HepG2 (cell line): ENCODE results near the gene PRICKLE2. TPM values are rescaled to one million over a fixed set of nuclear protein-coding genes. Genes with fewer than 3 reads are reported as not detected.

Experiments used
- ATAC-seq: fragments of 200-7000 bp; cut with Tn5 transposase; 3 replicates; pipeline ENCODE4 v1.9.1; 2020; ENCODE audit warnings: mild to moderate bottlenecking, moderate library complexity
- BruUV-seq: library from RNA; stranded (reverse); fragments of 400-500 nt; replicated peaks from 2 replicates; lab custom pipeline; 2021; lab: Mats Ljungman, UMichigan
- CTCF ChIA-PET: fragments of 300-600 bp; formaldehyde crosslinking; extraction: SDS; loops from one replicate; lab custom pipeline; 2021; ENCODE audit warnings: low total read pairs, inconsistent platforms, low intra/inter-chr PET ratio; lab: Yijun Ruan, JAX
- POLR2A ChIA-PET: fragments of 350-600 bp; sonication (Branson Sonifier 250); formaldehyde crosslinking; loops from one replicate; lab custom pipeline; 2020; ENCODE audit warnings: antibody characterized with exemption, inconsistent platforms; lab: Yijun Ruan, JAX
- DNase-seq: peaks from one replicate; pipeline ENCODE4 v3.0.0-alpha.2; 2015; ENCODE audit warnings: low spot score
- FAIRE-seq: peaks from 3 replicates; lab custom pipeline; 2011; peaks lifted over from hg19 to GRCh38; lab: Jason Lieb, UNC
- H2AFZ ChIP-seq: one replicate; pipeline ENCODE4 v1.6.1; 2011; ENCODE audit warnings: low read length, inconsistent platforms
- H3K27ac ChIP-seq: fragments of 300-600 bp; 3 replicates; pipeline ENCODE4 v1.8.0; 2011; ENCODE audit warnings: mixed run types, mild to moderate bottlenecking, mixed read lengths, low read length, inconsistent platforms; ENCODE audit not compliant: insufficient read depth; ENCODE audit errors: extremely low read length
- H3K27me3 ChIP-seq, 2 experiments: fragments of 200-600 bp in 1 of 2; 2 replicates in 1 of 2; 3 replicates in 1 of 2; pipeline versions ENCODE4 v1.6.0 to v1.8.0; 2011; ENCODE audit warnings: low read length in 2 of 2, mild to moderate bottlenecking in 2 of 2, moderate library complexity in 2 of 2, inconsistent platforms in 1 of 2; ENCODE audit not compliant: insufficient read depth in 2 of 2, control insufficient read depth in 1 of 2
- H3K36me3 ChIP-seq, 2 experiments: fragments of 200-600 bp in 1 of 2; replicated peaks in 1 of 2; 2 replicates in 1 of 2; 3 replicates in 1 of 2; pipeline versions ENCODE4 v1.5.1 to v1.8.0; 2011; ENCODE audit warnings: low read length in 2 of 2, inconsistent platforms in 1 of 2; ENCODE audit not compliant: insufficient read depth in 2 of 2, control insufficient read depth in 1 of 2
- H3K4me1 ChIP-seq: 2 replicates; pipeline ENCODE4 v1.5.1; 2012; ENCODE audit warnings: low read length, inconsistent platforms; ENCODE audit not compliant: insufficient read depth
- H3K4me2 ChIP-seq: 2 replicates; pipeline ENCODE4 v1.6.0; 2011; ENCODE audit warnings: low read depth, low read length, inconsistent platforms
- H3K4me3 ChIP-seq, 3 experiments: fragments of 200-600 bp in 1 of 3; sonication (generic), shearing (Covaris generic) in 1 of 3; replicated peaks in 1 of 3; 2 replicates each; pipeline ENCODE4 v1.5.1; 2011 to 2016; ENCODE audit warnings: low read length in 3 of 3, inconsistent platforms in 2 of 3, low read depth in 2 of 3, mild to moderate bottlenecking in 2 of 3, control low read depth in 1 of 3, mixed read lengths in 1 of 3; ENCODE audit not compliant: insufficient read depth in 1 of 3
- H3K79me2 ChIP-seq: one replicate; pipeline ENCODE4 v1.6.1; 2011; ENCODE audit warnings: low read length, inconsistent platforms; ENCODE audit not compliant: insufficient read depth
- H3K9ac ChIP-seq: 2 replicates; pipeline ENCODE4 v1.6.0; 2011; ENCODE audit warnings: mild to moderate bottlenecking, low read depth, low read length, inconsistent platforms; ENCODE audit not compliant: insufficient read depth
- H3K9me3 ChIP-seq: 2 replicates; pipeline ENCODE4 v1.5.1; 2012; ENCODE audit warnings: mild to moderate bottlenecking, low read length
- H4K20me1 ChIP-seq: 2 replicates; pipeline ENCODE4 v1.6.0; 2011; ENCODE audit warnings: inconsistent platforms, mild to moderate bottlenecking, low read length, moderate library complexity; ENCODE audit not compliant: insufficient read depth
- CEBPZ ChIP-seq: IDR thresholded peaks from 2 replicates; pipeline ENCODE4 v1.6.1; 2012; ENCODE audit warnings: low read length, improper control_type of control experiment
- HNRNPL ChIP-seq: fragments of 200-400 bp; formaldehyde crosslinking; IDR thresholded peaks from 2 replicates; pipeline ENCODE4 v1.6.1; 2017; ENCODE audit warnings: mild to moderate bottlenecking, low read depth, low read length
- MAFF ChIP-seq: IDR thresholded peaks from 2 replicates; pipeline ENCODE4 v1.6.1; 2011; ENCODE audit warnings: low read depth, low read length, improper control_type of control experiment
- NFATC3 ChIP-seq: sonication (generic); formaldehyde crosslinking; IDR thresholded peaks from 2 replicates; pipeline ENCODE4 v1.5.1; 2020; ENCODE audit warnings: mild to moderate bottlenecking, missing genetic modification reagents
- NFYC ChIP-seq: IDR thresholded peaks from 2 replicates; pipeline ENCODE4 v1.6.1; 2016; ENCODE audit warnings: missing genetic modification reagents, missing compliant biosample characterization
- RFXAP ChIP-seq: sonication (generic); formaldehyde crosslinking; IDR thresholded peaks from 2 replicates; pipeline ENCODE4 v1.4.0; 2020; ENCODE audit warnings: missing genetic modification reagents, borderline replicate concordance
- SRSF9 ChIP-seq: fragments of 200-400 bp; formaldehyde crosslinking; IDR thresholded peaks from 2 replicates; pipeline ENCODE4 v1.6.1; 2018; ENCODE audit warnings: borderline replicate concordance, mild to moderate bottlenecking, low read depth, low read length; ENCODE audit not compliant: insufficient read depth, poor library complexity, severe bottlenecking
- TCF7 ChIP-seq: sonication (generic); IDR thresholded peaks from 2 replicates; pipeline ENCODE4 v1.6.1; 2016; ENCODE audit warnings: antibody characterized with exemption, low read depth
- THAP11 ChIP-seq: IDR thresholded peaks from 2 replicates; pipeline ENCODE4 v1.6.1; 2016; ENCODE audit warnings: missing biosample characterization, missing genetic modification reagents
- ZBTB1 ChIP-seq: sonication (generic); formaldehyde crosslinking; IDR thresholded peaks from 2 replicates; pipeline ENCODE4 v1.4.0; 2020; ENCODE audit warnings: missing genetic modification reagents, borderline replicate concordance
- ZFP62 ChIP-seq: sonication (generic); formaldehyde crosslinking; IDR thresholded peaks from 2 replicates; pipeline ENCODE4 v1.4.0; 2020; ENCODE audit warnings: missing genetic modification reagents
- ZNF136 ChIP-seq: sonication (generic); formaldehyde crosslinking; IDR thresholded peaks from 2 replicates; pipeline ENCODE4 v1.8.1; 2022; ENCODE audit warnings: low read depth, mild to moderate bottlenecking, moderate library complexity, missing genetic modification reagents
- ZNF24 ChIP-seq: fragments of 450-650 bp; IDR thresholded peaks from 2 replicates; pipeline ENCODE4 v1.6.1; 2017; ENCODE audit warnings: antibody characterized with exemption, mild to moderate bottlenecking
- ZNF3 ChIP-seq: IDR thresholded peaks from 2 replicates; pipeline ENCODE4 v1.7.0; 2017; ENCODE audit warnings: inconsistent platforms
- WGBS: methylation state at CpG from one replicate; pipeline ENCODE4 v1.1.6; 2017; ENCODE audit warnings: low lambda C conversion rate; 5-methylcytosine and 5-hydroxymethylcytosine counted together
- in situ Hi-C: cut with HindIII; loops from 2 replicates; pipeline ENCODE4 v1.10.0; 2017; ENCODE audit warnings: low pct_unique_long_range_greater_than_20kb; ENCODE audit not compliant: extremely low pct_ligation_motif_present
- intact Hi-C: fragments of 100-400 bp; cut with micrococcal nuclease; formaldehyde crosslinking; loops from one replicate; pipeline ENCODE4 v1.10.0; 2022; ENCODE audit not compliant: unreplicated experiment
- polyA plus RNA-seq, 8 experiments: library from polyadenylated mRNA; depleted of rRNA in 3 of 8; stranded (reverse) in 7 of 8; unstranded in 1 of 8; fragments of >200 nt; fragmentation: Illumina TruSeq in 4 of 8; extraction: Trizol in 4 of 8; gene quantifications; 2 replicates each; pipeline versions ENCODE4 v1.2.1 to v1.2.3, GENCODE V29; 2011 to 2016; ENCODE audit warnings: low read depth in 4 of 8, missing spikeins in 1 of 8, mixed read lengths in 1 of 8; ENCODE audit not compliant: insufficient read depth in 1 of 8
- total RNA-seq, 5 experiments: library from RNA; depleted of rRNA; stranded (reverse); fragments of >200 nt; fragmentation: Illumina TruSeq; extraction: Trizol; gene quantifications; 2 replicates each; pipeline ENCODE4 v1.2.3, GENCODE V29; 2016; ENCODE audit warnings: low read depth in 1 of 5

PRICKLE2 gene
- total and polyA plus RNA-seq, 2 of the 13 experiments (the other 11 are each of a cell fraction or from before 2014, with no cell fraction given), result 0.01 to 0.07 TPM

DNA sequence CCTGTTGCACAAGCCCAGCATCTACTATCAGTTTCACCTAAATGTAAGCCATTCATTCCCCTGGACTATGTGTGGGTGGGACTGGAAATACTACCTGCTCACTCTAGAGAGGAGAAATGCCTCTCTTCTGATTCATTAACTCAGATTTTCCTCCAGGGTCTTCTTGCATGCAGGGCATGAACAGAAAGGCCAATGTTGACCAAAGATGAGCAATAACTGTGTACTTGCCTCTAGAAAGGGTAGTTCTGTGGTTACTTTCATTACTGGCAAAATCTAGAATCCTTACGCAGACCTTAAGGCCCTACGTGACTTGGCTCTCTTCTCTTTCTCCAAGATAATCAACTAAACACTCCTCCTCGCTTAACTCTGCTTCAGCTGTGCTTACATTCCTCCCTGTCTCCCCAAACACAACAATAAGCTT is 120.6 kb downstream of the PRICKLE2 start (continued):
- TF ChIP-seq SRSF9 (no peak), ZBTB1 (CRISPR knock-in tag) (no peak), ZFP62 (CRISPR knock-in tag) (no peak), TCF7 (no peak), MAFF (no peak), CEBPZ (no peak), ZNF136 (no peak)

DNA sequence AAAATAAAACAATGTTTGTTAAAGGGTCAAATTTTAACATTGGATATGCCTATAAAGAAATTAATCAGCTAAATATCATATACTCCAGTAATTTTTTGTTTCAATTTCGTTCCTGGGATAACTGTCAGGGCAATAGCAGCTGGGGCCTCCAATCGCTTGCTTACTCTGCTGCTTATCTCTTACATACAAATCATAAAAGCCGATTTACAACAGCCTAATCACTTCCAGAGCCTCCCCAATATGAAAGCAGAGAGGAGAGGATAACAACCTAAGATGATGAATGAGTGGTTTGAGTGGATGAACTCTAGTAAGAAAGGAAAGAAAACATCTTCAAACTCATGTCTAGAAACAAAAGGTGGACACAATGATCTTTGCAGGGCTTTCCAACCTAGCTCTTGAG is 121.3 kb downstream of the PRICKLE2 start:
- H3K9ac ChIP-seq, result no peak overlapping the region
- in situ Hi-C loops, result no loop called here
- no peak overlapping the region for H3K27ac ChIP-seq
- H3K9me3 ChIP-seq, result no peaks in the 10 kb centered on the region
- CTCF ChIA-PET, result no interaction called here
- H2AFZ ChIP-seq, result no peak overlapping the region
- H3K4me2 ChIP-seq, result no peak overlapping the region
- POLR2A ChIA-PET, result no interaction called here
- no peak for TF ChIP-seq THAP11 (CRISPR knock-in tag)
- no peak for TF ChIP-seq HNRNPL
- TF ChIP-seq NFATC3 (CRISPR knock-in tag), result no peak
- no peak for TF ChIP-seq NFYC (CRISPR knock-in tag)
- no peak for TF ChIP-seq ZNF3
- no peak for TF ChIP-seq RFXAP
- no peak for TF ChIP-seq ZNF24
- H3K36me3 ChIP-seq, result no peaks in the 10 kb centered on the region
- intact Hi-C loops, result no loop called here
- H4K20me1 ChIP-seq, result no peaks in the 10 kb centered on the region
- BruUV-seq, result no TSS peak
- DNase-seq (no peak), ATAC-seq (no peak), FAIRE-seq (no peak)
- no peaks in the 10 kb centered on the region for H3K79me2 ChIP-seq
- no peaks in the 10 kb centered on the region for H3K27me3 ChIP-seq
- H3K4me3 ChIP-seq, result no peak overlapping the region
- peaks cover 26% of the 10 kb centered on the region for H3K4me1 ChIP-seq
- WGBS, result 39% methylated on average over 3 of the region's 3 CpGs
